ENCODE measurements around the gene CEP164. TPM values are rescaled to one million over a fixed set of nuclear protein-coding genes. Genes with fewer than 3 reads are reported as not detected.

Gene CEP164
- total and polyA plus RNA-seq, 2 of the 4 experiments (the other 2 are of a cell fraction), result 23.3 to 26.9 TPM

- Histone ChIP-seq H3K23ac (ENCODE audit: low read depth, low read length) (no peak overlapping the region), H4K5ac (ENCODE audit: low read depth, low read length) (no peak overlapping the region), H3K27ac (ENCODE audit: insufficient read depth, low read length) (no peak overlapping the region), H2BK15ac (ENCODE audit: low read depth, low read length) (no peak overlapping the region), H2AK5ac (ENCODE audit: low read depth, low read length) (no peak overlapping the region), H3K9me3 (ENCODE audit: control insufficient read depth, insufficient read depth, low read length) (no peaks in the 10 kb centered on the region), H3K36me3 (ENCODE audit: control insufficient read depth, insufficient read depth, low read length) (no peaks in the 10 kb centered on the region), H3K18ac (ENCODE audit: low read depth, low read length) (no peak overlapping the region), H3K4ac (ENCODE audit: low read depth, low read length) (no peak overlapping the region), H2BK120ac (ENCODE audit: low read depth, low read length) (no peak overlapping the region), H4K8ac (ENCODE audit: low read depth in 2 of 2, low read length in 2 of 2) (no peak overlapping the region), H3K27me3 (ENCODE audit: control insufficient read depth, insufficient read depth, low read length) (peaks cover 33% of the 10 kb centered on the region), H2BK5ac (ENCODE audit: low read depth, low read length, poor library complexity, severe bottlenecking) (no peak overlapping the region), H3K14ac (replicated peaks; ENCODE audit: low read depth, low read length) (no peak overlapping the region), H3K4me1 (ENCODE audit: control insufficient read depth, insufficient read depth, low read length) (no peaks in the 10 kb centered on the region), H3K56ac (ENCODE audit: extremely low read depth, insufficient read depth, low read length) (no peak overlapping the region), H2AFZ (replicated peaks; ENCODE audit: low read length, poor library complexity) (peak overlapping the region; percentile 77), H3K9ac (ENCODE audit: low read depth, low read length) (no peak overlapping the region), H3K79me1 (ENCODE audit: low read depth in 1 of 2, low read length in 2 of 2) (no peaks in the 10 kb centered on the region), H3K4me3 (ENCODE audit: insufficient read depth, low read depth, low read length) (no peak overlapping the region), H2AK9ac (replicated peaks; ENCODE audit: low read depth, low read length, poor library complexity) (peak overlapping the region; percentile 73), H4K20me1 (ENCODE audit: insufficient read depth, low read length) (no peaks in the 10 kb centered on the region), H4K91ac (ENCODE audit: insufficient read depth, low read depth, low read length) (no peak overlapping the region), H3K9me1 (ENCODE audit: insufficient read depth, low read length) (no peaks in the 10 kb centered on the region), H2BK20ac (ENCODE audit: low read depth, low read length) (no peak overlapping the region), H3K4me2 (ENCODE audit: low read depth, low read length) (no peak overlapping the region; the same call in 1 of the 2 replicates)
- peak; percentile 96 for ATAC-seq (ENCODE audit: low read depth)
- peak; percentile 73 for TF ChIP-seq SMC3 (IDR thresholded peaks at IDR 0.05; ENCODE audit: low read depth, low read length)
- TF ChIP-seq USF2 (IDR thresholded peaks at IDR 0.05; ENCODE audit: low read depth, low read length), result no peak
- peak; percentile 82 for TF ChIP-seq CTCF (conservative IDR thresholded peaks at IDR 0.05; ENCODE audit: low read depth, low read length)
- peak; percentile 81 for TF ChIP-seq RAD21 (IDR thresholded peaks at IDR 0.05; ENCODE audit: low read length)
- WGBS, 2 experiments (ENCODE audit: extremely low coverage in 2 of 2, insufficient read length in 1 of 2), result 0% methylated on average over 4 of the region's 17 CpGs; no CpG with 5 or more reads in 1 of the 2 experiments
- BruUV-seq (replicated peaks), result no TSS peak
- dilution Hi-C loops (cut with HindIII; ENCODE audit: low sequenced_read_pairs, unreplicated experiment) (no loop called here), intact Hi-C loops (cut with micrococcal nuclease) (loop anchor here (1.0 to 2.0 kb wide), 3 partner anchors 195 to 521 kb away; no protein-coding TSS in a partner anchor), in situ Hi-C loops (cut with MboI; ENCODE audit: low sequenced_read_pairs) (no loop called here)
- peak; percentile 30 for DNase-seq
- POLR2A ChIA-PET (ENCODE audit: unreplicated experiment), result no interaction called here
- CTCF ChIA-PET, result interaction anchor here (0.5 to 2.7 kb wide), 23 partner anchors 10 to 521 kb away, joined by 3 to 17 read pairs (median 3); no protein-coding TSS in a partner anchor
These were observed 98.6 kb downstream of the CEP164 start for GRCh38 chr11:117426297-117426685.

Measured in IMR-90 (cell line).